Ovary (tissue), 9 donors: Measurements from ENCODE around the gene BNIP2. TPM values are rescaled to one million over a fixed set of nuclear protein-coding genes. Genes with fewer than 3 reads are reported as not detected.

Experiments
- DNase-seq, 5 donors: peaks; one replicate each; pipeline ENCODE4 v3.0.0-alpha.2; 2019 to 2020
- H3K27ac ChIP-seq, 2 donors: fragments of 200-600 bp; one replicate each; pipeline versions ENCODE4 v1.5.1 to v1.8.0; 2019 to 2022
- H3K27me3 ChIP-seq: fragments of 200-600 bp; one replicate; pipeline ENCODE4 v1.8.0; 2022
- H3K36me3 ChIP-seq: fragments of 200-600 bp; sonication (generic); one replicate; pipeline ENCODE4 v1.5.1; 2019
- H3K4me1 ChIP-seq: one replicate; pipeline ENCODE4 v1.8.1; 2013; ENCODE audit warnings: mild to moderate bottlenecking, moderate library complexity; ENCODE audit not compliant: insufficient read depth
- H3K4me3 ChIP-seq: fragments of 200-600 bp; sonication (generic); one replicate; pipeline ENCODE4 v1.5.1; 2017
- H3K9me3 ChIP-seq, 2 donors: fragments of 200-600 bp in 1 of 2; sonication (generic) in 1 of 2; one replicate each; pipeline versions ENCODE4 v1.5.1 to v1.8.1; 2013 to 2019; ENCODE audit warnings: mild to moderate bottlenecking in 1 of 2, moderate library complexity in 1 of 2
- EP300 ChIP-seq: sonication (generic); formaldehyde crosslinking; IDR thresholded peaks from one replicate; pipeline ENCODE4 v1.6.1; 2017; ENCODE audit warnings: antibody characterized with exemption
- POLR2A ChIP-seq: fragments of 450-650 bp; IDR thresholded peaks from one replicate; pipeline ENCODE4 v1.6.1; 2017; ENCODE audit warnings: antibody characterized with exemption, mild to moderate bottlenecking, moderate library complexity
- WGBS, 3 donors: extraction: QIAGEN DNeasy Blood & Tissue Kit in 1 of 3; methylation state at CpG; one replicate each; pipeline versions ENCODE4 v1.1.5 to v1.1.7; 2013 to 2017; 5-methylcytosine and 5-hydroxymethylcytosine counted together
- intact Hi-C, 4 donors: fragments of 100-400 bp; cut with DNase I; formaldehyde crosslinking; loops; one replicate each; pipeline versions ENCODE4 v1.11.0 to v1.15.1; 2022 to 2023
- polyA plus RNA-seq, 2 donors: library from polyadenylated mRNA; stranded (reverse); fragments of 200-250 nt in 1 of 2; fragments of 350-450 nt in 1 of 2; fragmentation: Illumina TruSeq in 1 of 2; extraction: RNeasy Lipid Tissue Mini Kit (QIAGEN cat#74804) in 1 of 2; gene quantifications; one replicate each; pipeline ENCODE4 v1.2.3, GENCODE V29; 2013 to 2014
- total RNA-seq, 7 donors: library from RNA; depleted of rRNA in 2 of 7; stranded (reverse); fragments of >200 nt in 2 of 7; fragmentation: NEBNext Ultra II Directional in 3 of 7; extraction: Animal tissue kit (Norgen Biotek cat#: 25700) in 3 of 7; gene quantifications; one replicate each; pipeline versions ENCODE4 v1.1.0 to v1.2.4, GENCODE V29; 2016 to 2023
- TF ChIP-seq, protein P1 (sequence below), 3 donors: fragments of 450-650 bp in 2 of 3; fragments of 200-600 bp in 1 of 3; IDR thresholded peaks; one replicate each; pipeline versions ENCODE4 v1.5.1 to v1.8.0; 2016 to 2022; ENCODE audit warnings: antibody characterized with exemption in 3 of 3, mild to moderate bottlenecking in 1 of 3
- donor health status: DM: no; HTN: no; CAD: no; lungs with moderate emphysema.
- donor health status: DM: no; HTN: no; CAD: no.
- donor health status: Bipolar disorder and iron deficiency.
- donor health status: DM: yes; HTN: yes; CAD: no.
- donor health status: DM: no; HTN: no; CAD: no.
- donor health status: DM: yes; HTN: yes; CAD: no.

Gene BNIP2
- total and polyA plus RNA-seq, 9 donors: 31.3 to 71.4 (median 63.8) TPM

DNA sequence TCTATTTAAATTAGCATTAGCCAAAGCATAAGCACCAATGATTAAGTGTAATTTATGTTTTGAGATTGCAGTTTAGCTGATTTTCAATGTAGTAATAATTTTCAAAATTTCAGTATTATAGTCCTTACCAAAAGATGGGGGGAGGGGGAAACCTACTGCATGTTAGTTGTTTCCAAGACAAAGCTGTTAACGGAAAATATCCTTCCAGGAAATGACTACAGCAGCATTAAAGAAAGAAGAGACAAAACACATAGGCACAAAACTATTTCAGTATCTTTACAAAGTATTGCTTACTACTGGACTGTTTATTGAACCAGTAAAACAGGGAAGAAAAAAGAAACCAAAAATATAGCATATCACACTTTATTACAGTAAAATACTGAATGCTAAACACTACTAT is 10.5 kb downstream of the BNIP2 start:
- no peaks in the 10 kb centered on the region for H3K27me3 ChIP-seq
- no peak overlapping the region for H3K4me3 ChIP-seq
- peaks cover 4% of the 10 kb centered on the region for H3K36me3 ChIP-seq
- H3K4me1 ChIP-seq: no peaks in the 10 kb centered on the region
- DNase-seq: no peak
- intact Hi-C loops: no loop called here
- no peaks in the 10 kb centered on the region for H3K9me3 ChIP-seq
- 55 to 63% (median 61%) methylated on average over 1 of the region's 1 CpG for WGBS, 3 donors
- no peak overlapping the region for H3K27ac ChIP-seq
- no peak for TF ChIP-seq EP300
- TF ChIP-seq, protein P1, sequence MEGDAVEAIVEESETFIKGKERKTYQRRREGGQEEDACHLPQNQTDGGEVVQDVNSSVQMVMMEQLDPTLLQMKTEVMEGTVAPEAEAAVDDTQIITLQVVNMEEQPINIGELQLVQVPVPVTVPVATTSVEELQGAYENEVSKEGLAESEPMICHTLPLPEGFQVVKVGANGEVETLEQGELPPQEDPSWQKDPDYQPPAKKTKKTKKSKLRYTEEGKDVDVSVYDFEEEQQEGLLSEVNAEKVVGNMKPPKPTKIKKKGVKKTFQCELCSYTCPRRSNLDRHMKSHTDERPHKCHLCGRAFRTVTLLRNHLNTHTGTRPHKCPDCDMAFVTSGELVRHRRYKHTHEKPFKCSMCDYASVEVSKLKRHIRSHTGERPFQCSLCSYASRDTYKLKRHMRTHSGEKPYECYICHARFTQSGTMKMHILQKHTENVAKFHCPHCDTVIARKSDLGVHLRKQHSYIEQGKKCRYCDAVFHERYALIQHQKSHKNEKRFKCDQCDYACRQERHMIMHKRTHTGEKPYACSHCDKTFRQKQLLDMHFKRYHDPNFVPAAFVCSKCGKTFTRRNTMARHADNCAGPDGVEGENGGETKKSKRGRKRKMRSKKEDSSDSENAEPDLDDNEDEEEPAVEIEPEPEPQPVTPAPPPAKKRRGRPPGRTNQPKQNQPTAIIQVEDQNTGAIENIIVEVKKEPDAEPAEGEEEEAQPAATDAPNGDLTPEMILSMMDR (IDR thresholded peaks at IDR 0.05): no peak
- TF ChIP-seq POLR2A: no peak

DNA sequence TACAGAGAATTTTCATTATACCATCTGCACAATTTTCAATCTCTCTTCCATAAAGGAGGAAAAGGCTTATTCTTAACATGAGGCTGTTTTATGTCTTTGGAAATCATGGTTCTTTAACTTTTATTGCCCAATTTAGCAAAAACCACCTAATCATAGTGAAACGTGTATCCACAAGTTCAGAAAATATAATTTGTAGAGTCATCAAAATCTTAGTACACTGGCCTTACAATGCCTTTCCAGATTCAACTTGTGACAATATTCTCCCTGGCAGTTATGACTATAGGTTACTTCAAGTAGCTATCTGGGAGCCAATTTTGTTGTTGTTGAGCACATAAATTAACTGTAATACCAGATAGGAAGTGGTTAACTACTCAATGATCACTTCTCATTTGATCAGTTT is 10.9 kb downstream of the BNIP2 start:
- H3K4me1 ChIP-seq: no peaks in the 10 kb centered on the region
- peaks cover 4% of the 10 kb centered on the region for H3K36me3 ChIP-seq
- intact Hi-C loops: no loop called here
- TF ChIP-seq POLR2A (no peak), EP300 (no peak)
- TF ChIP-seq, protein P1 (IDR thresholded peaks at IDR 0.05): no peak
- no peak overlapping the region for H3K27ac ChIP-seq
- no peaks in the 10 kb centered on the region for H3K27me3 ChIP-seq
- no peaks in the 10 kb centered on the region for H3K9me3 ChIP-seq
- no peak overlapping the region for H3K4me3 ChIP-seq
- no peak for DNase-seq
- WGBS, 3 donors: 68 to 80% (median 72%) methylated on average over 1 of the region's 1 CpG

DNA sequence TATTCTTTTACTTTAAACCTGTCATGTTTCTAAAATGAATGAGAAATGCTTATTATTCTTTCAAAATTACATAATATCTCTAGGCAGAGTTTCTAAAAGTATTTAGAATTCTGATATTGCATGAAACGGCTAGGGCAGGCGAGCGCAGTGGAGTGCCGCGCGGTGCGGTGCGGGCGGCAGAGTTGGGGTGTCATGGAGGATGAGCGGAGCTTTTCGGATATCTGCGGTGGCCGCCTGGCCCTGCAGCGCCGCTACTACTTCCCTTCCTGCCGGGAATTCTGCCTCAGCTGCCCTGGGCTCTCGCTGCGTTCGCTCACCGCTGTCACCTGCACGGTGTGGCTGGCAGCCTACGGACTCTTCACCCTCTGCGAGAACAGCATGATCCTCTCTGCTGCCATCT is 12.6 kb downstream of the BNIP2 start:
- TF ChIP-seq POLR2A (no peak), EP300 (no peak)
- TF ChIP-seq, protein P1 (IDR thresholded peaks at IDR 0.05): no peak
- Histone ChIP-seq H3K27ac (no peak overlapping the region), H3K4me1 (no peaks in the 10 kb centered on the region), H3K27me3 (no peaks in the 10 kb centered on the region), H3K36me3 (peaks cover 4% of the 10 kb centered on the region), H3K4me3 (no peak overlapping the region), H3K9me3 (no peaks in the 10 kb centered on the region)
- WGBS, 3 donors: 94 to 98% (median 95%) methylated on average over 23 of the region's 23 CpGs
- intact Hi-C loops: no loop called here
- DNase-seq: no peak

- TF ChIP-seq, protein P1 (IDR thresholded peaks at IDR 0.05): no peak
- no peak for TF ChIP-seq EP300
- no peak for TF ChIP-seq POLR2A
- Histone ChIP-seq H3K36me3 (peaks cover 4% of the 10 kb centered on the region), H3K4me3 (no peak overlapping the region), H3K27ac (no peak overlapping the region), H3K9me3 (no peaks in the 10 kb centered on the region), H3K4me1 (no peaks in the 10 kb centered on the region), H3K27me3 (no peaks in the 10 kb centered on the region)
- DNase-seq: no peak
- WGBS, 3 donors: 92 to 95% (median 94%) methylated on average over 3 of the region's 3 CpGs
- intact Hi-C loops: no loop called here
Measured at GRCh38 chr15:59674361-59674877, 14.7 kb downstream of the BNIP2 start.
